GM19193 (cell line): ENCODE results near the gene TRPM8.

ENCODE experiments used
- POLR2A ChIP-seq: IDR thresholded peaks from 4 replicates; pipeline ENCODE4 v1.6.1; 2011; ENCODE audit not compliant: insufficient read depth, insufficient read length; ENCODE audit errors: extremely low read depth

The TRPM8 gene

GRCh38 chr2:233983445-233983844, 66.3 kb downstream of the TRPM8 start:
- TF ChIP-seq POLR2A, result no peak

GRCh38 chr2:233988581-233988980, 71.4 kb downstream of the TRPM8 start:
- TF ChIP-seq POLR2A, result no peak

GRCh38 chr2:233989221-233989858, 72.2 kb downstream of the TRPM8 start:
- no peak for TF ChIP-seq POLR2A

- no peak for TF ChIP-seq POLR2A
These were observed 73.2 kb downstream of the TRPM8 start for GRCh38 chr2:233990261-233990798.

GRCh38 chr2:233991196-233991595, 74.0 kb downstream of the TRPM8 start:
- no peak for TF ChIP-seq POLR2A

GRCh38 chr2:233992513-233993217, 75.5 kb downstream of the TRPM8 start:
- no peak for TF ChIP-seq POLR2A

GRCh38 chr2:233993461-233993860, 76.3 kb downstream of the TRPM8 start:
- no peak for TF ChIP-seq POLR2A

GRCh38 chr2:233994151-233994550, 77.0 kb downstream of the TRPM8 start:
- no peak for TF ChIP-seq POLR2A

GRCh38 chr2:233996000-233996399, 78.8 kb downstream of the TRPM8 start:
- no peak for TF ChIP-seq POLR2A

- no peak for TF ChIP-seq POLR2A
These were observed 79.3 kb downstream of the TRPM8 start for GRCh38 chr2:233996461-233996860.

GRCh38 chr2:233997707-233998106, 80.5 kb downstream of the TRPM8 start:
- TF ChIP-seq POLR2A, result no peak

GRCh38 chr2:233999182-233999581, 82.0 kb downstream of the TRPM8 start:
- TF ChIP-seq POLR2A, result no peak

GRCh38 chr2:234001380-234002160, 84.4 kb downstream of the TRPM8 start:
- TF ChIP-seq POLR2A, result no peak

GRCh38 chr2:234002281-234002680, 85.1 kb downstream of the TRPM8 start:
- no peak for TF ChIP-seq POLR2A

GRCh38 chr2:234003972-234004617, 86.9 kb downstream of the TRPM8 start:
- no peak for TF ChIP-seq POLR2A

GRCh38 chr2:234005126-234005525, 88.0 kb downstream of the TRPM8 start:
- TF ChIP-seq POLR2A, result no peak

- no peak for TF ChIP-seq POLR2A
These were observed 89.3 kb downstream of the TRPM8 start for GRCh38 chr2:234006501-234006900.
